GM12878 (cell line): ENCODE measurements around the gene MACF1. TPM values are rescaled to one million over a fixed set of nuclear protein-coding genes. Genes with fewer than 3 reads are reported as not detected.
A peak's percentile ranks its signal among the peaks of the same experiment; 100 is the strongest.

Experiments used
- ATAC-seq: fragments of 200-7000 bp; cut with Tn5 transposase; 3 replicates; pipeline ENCODE4 v1.9.1; 2020; ENCODE audit warnings: mild to moderate bottlenecking, moderate library complexity
- BruUV-seq: library from RNA; stranded (reverse); fragments of 400-500 nt; replicated peaks from 2 replicates; lab custom pipeline; 2021; lab: Mats Ljungman, UMichigan
- CTCF ChIA-PET: fragments of 300-600 bp; sonication (Branson Sonifier 250); formaldehyde crosslinking; extraction: SDS; loops from one replicate; lab custom pipeline; 2021; ENCODE audit warnings: inconsistent platforms; lab: Yijun Ruan, JAX
- POLR2A ChIA-PET: fragments of 350-600 bp; formaldehyde crosslinking; extraction: SDS; loops from one replicate; lab custom pipeline; 2021; ENCODE audit warnings: inconsistent platforms; lab: Charles Lee
- RAD21 ChIA-PET: fragments of 300-600 bp; sonication (Branson Sonifier 250); formaldehyde crosslinking; loops from one replicate; lab custom pipeline; 2023; ENCODE audit warnings: antibody characterized with exemption; ENCODE audit not compliant: unreplicated experiment; lab: Charles Lee
- SMC1A ChIA-PET: fragments of 300-600 bp; sonication (Branson Sonifier 250); formaldehyde crosslinking; loops from one replicate; lab custom pipeline; 2023; ENCODE audit not compliant: unreplicated experiment, uncharacterized antibody; lab: Charles Lee
- DNase-seq: peaks from one replicate; pipeline ENCODE4 v3.0.0-alpha.2; 2011; ENCODE audit warnings: low read depth, low spot score
- FAIRE-seq: peaks from 3 replicates; lab custom pipeline; 2011; peaks lifted over from hg19 to GRCh38; lab: Jason Lieb, UNC
- H2AFZ ChIP-seq: 2 replicates; pipeline ENCODE4 v1.6.0; 2011; ENCODE audit warnings: low read depth, low read length, control low read depth; ENCODE audit not compliant: control insufficient read depth
- H3K27ac ChIP-seq: 2 replicates; pipeline ENCODE4 v1.5.1; 2011; ENCODE audit warnings: control low read depth; ENCODE audit not compliant: control insufficient read depth, insufficient read depth
- H3K27me3 ChIP-seq, 2 experiments: replicated peaks in 1 of 2; 2 replicates each; pipeline versions ENCODE4 v1.6.0 to v1.6.1; 2011; ENCODE audit warnings: low read length in 1 of 2; ENCODE audit not compliant: control insufficient read depth in 2 of 2, insufficient read depth in 2 of 2
- H3K36me3 ChIP-seq, 2 experiments: 2 replicates each; pipeline ENCODE4 v1.5.1; 2011; ENCODE audit warnings: low read length in 1 of 2; ENCODE audit not compliant: control insufficient read depth in 2 of 2, insufficient read depth in 2 of 2
- H3K4me1 ChIP-seq: 2 replicates; pipeline ENCODE4 v1.6.1; 2011; ENCODE audit warnings: mild to moderate bottlenecking, low read length, moderate library complexity, mixed read lengths; ENCODE audit not compliant: control insufficient read depth, insufficient read depth
- H3K4me2 ChIP-seq: 2 replicates; pipeline ENCODE4 v1.6.0; 2011; ENCODE audit warnings: control low read depth; ENCODE audit not compliant: control insufficient read depth, insufficient read depth
- H3K4me3 ChIP-seq: fragments of 200-600 bp; sonication (generic); 2 replicates; pipeline ENCODE4 v1.5.1; 2016
- H3K79me2 ChIP-seq: 2 replicates; pipeline ENCODE4 v1.6.0; 2011; ENCODE audit warnings: low read length; ENCODE audit not compliant: control insufficient read depth, insufficient read depth
- H3K9ac ChIP-seq: 2 replicates; pipeline ENCODE4 v1.8.0; 2011; ENCODE audit warnings: low read length, control low read depth, mixed read lengths; ENCODE audit not compliant: control insufficient read depth, insufficient read depth
- H3K9me3 ChIP-seq: replicated peaks from 3 replicates; pipeline ENCODE4 v1.5.1; 2011; ENCODE audit warnings: mild to moderate bottlenecking, low read length; ENCODE audit not compliant: control insufficient read depth, insufficient read depth
- H4K20me1 ChIP-seq: 2 replicates; pipeline ENCODE4 v1.6.0; 2011; ENCODE audit not compliant: control insufficient read depth, insufficient read depth
- CBFB ChIP-seq: IDR thresholded peaks from 2 replicates; pipeline ENCODE4 v1.6.1; 2016; ENCODE audit warnings: antibody characterized with exemption, low read depth
- E2F8 ChIP-seq: fragments of 450-650 bp; IDR thresholded peaks from 2 replicates; pipeline ENCODE4 v1.6.1; 2018; ENCODE audit warnings: mild to moderate bottlenecking, low read depth, moderate library complexity; ENCODE audit not compliant: partially characterized antibody
- E4F1 ChIP-seq: fragments of 450-650 bp; IDR thresholded peaks from 2 replicates; pipeline ENCODE4 v1.6.1; 2018; ENCODE audit warnings: borderline replicate concordance, mild to moderate bottlenecking; ENCODE audit not compliant: partially characterized antibody
- FOXK2 ChIP-seq: fragments of 450-650 bp; IDR thresholded peaks from 2 replicates; pipeline ENCODE4 v1.6.1; 2017; ENCODE audit warnings: mild to moderate bottlenecking, moderate library complexity
- POLR2AphosphoS5 ChIP-seq: IDR thresholded peaks from 2 replicates; pipeline ENCODE4 v1.6.1; 2011; ENCODE audit warnings: mild to moderate bottlenecking, low read length, inconsistent platforms
- RCOR1 ChIP-seq: conservative IDR thresholded peaks from 2 replicates; pipeline ENCODE4 v1.6.1; 2012; ENCODE audit warnings: low read depth, low read length, improper control_type of control experiment
- SMAD1 ChIP-seq: fragments of 450-650 bp; IDR thresholded peaks from 2 replicates; pipeline ENCODE4 v1.6.1; 2018; ENCODE audit warnings: mild to moderate bottlenecking, low read depth; ENCODE audit not compliant: partially characterized antibody
- STAT1 ChIP-seq: fragments of 450-650 bp; conservative IDR thresholded peaks from 2 replicates; pipeline ENCODE4 v1.6.1; 2014; ENCODE audit warnings: antibody characterized with exemption, mild to moderate bottlenecking
- ZBTB40 ChIP-seq: fragments of 450-650 bp; IDR thresholded peaks from 2 replicates; pipeline ENCODE4 v1.6.1; 2016; ENCODE audit warnings: mild to moderate bottlenecking, moderate library complexity, borderline replicate concordance
- ZNF24 ChIP-seq: fragments of 450-650 bp; IDR thresholded peaks from 2 replicates; pipeline ENCODE4 v1.6.1; 2017; ENCODE audit warnings: antibody characterized with exemption, mild to moderate bottlenecking
- WGBS: methylation state at CpG from one replicate; pipeline ENCODE4 v1.1.6; 2016; ENCODE audit warnings: low lambda C conversion rate; ENCODE audit not compliant: insufficient replicate concordance, insufficient coverage; ENCODE audit errors: missing lambda C conversion rate; 5-methylcytosine and 5-hydroxymethylcytosine counted together
- in situ Hi-C: fragments of 300-500 bp; cut with MboI; formaldehyde crosslinking; loops from 9 replicates; pipeline ENCODE4 v1.14.3; 2018; ENCODE audit warnings: mixed read lengths
- intact Hi-C: fragments of 100-400 bp; cut with micrococcal nuclease; formaldehyde crosslinking; loops from one replicate; pipeline ENCODE4 v1.14.2; 2022; ENCODE audit not compliant: unreplicated experiment
- polyA plus RNA-seq, 11 experiments: library from polyadenylated mRNA; depleted of rRNA in 4 of 11; unstranded in 6 of 11; stranded (reverse) in 5 of 11; fragments of >200 nt; fragmentation: Nextera tagmentation in 4 of 11; fragmentation: Illumina TruSeq in 1 of 11; extraction: Ambion mirVana in 4 of 11; extraction: Trizol in 1 of 11; gene quantifications; 1 replicate in 1 of 11; 2 replicates in 10 of 11; pipeline versions ENCODE4 v1.2.1 to v1.2.3, GENCODE V29; 2011 to 2016; ENCODE audit warnings: inconsistent platforms in 2 of 11, missing spikeins in 2 of 11, low read depth in 1 of 11
- total RNA-seq, 4 experiments: library from RNA; depleted of rRNA in 3 of 4; stranded (reverse); fragments of >200 nt in 3 of 4; fragmentation: Illumina TruSeq in 1 of 4; extraction: Trizol in 1 of 4; gene quantifications; 2 replicates each; pipeline versions ENCODE4 v1.2.1 to v1.2.3, GENCODE V29; 2013 to 2021

The MACF1 gene
- total and polyA plus RNA-seq, 10 of the 15 experiments (the other 5 are each of a cell fraction or from before 2014, with no cell fraction given), result 15.5 to 201 (median 76.9) TPM

- POLR2A ChIA-PET, result interaction anchor here (0.5 to 4.7 kb wide), 20 partner anchors 8 to 1110 kb away, joined by 3 to 53 read pairs (median 4); partner anchors contain the start of gene MACF1
- peak overlapping the region; percentile 61 for H2AFZ ChIP-seq
- no TSS peak for BruUV-seq
- peaks cover 62% of the 10 kb centered on the region for H3K79me2 ChIP-seq
- DNase-seq (peak; percentile 79), ATAC-seq (peak; percentile 87), FAIRE-seq (no peak)
- in situ Hi-C loops (no loop called here), intact Hi-C loops (loop anchor here (2.0 kb wide), 1 partner anchor 22 kb away; no protein-coding TSS in a partner anchor)
- no peaks in the 10 kb centered on the region for H3K27me3 ChIP-seq
- RAD21 ChIA-PET, result interaction anchor here (1.0 to 12.8 kb wide), 20 partner anchors 9 to 140 kb away, joined by 3 to 206 read pairs (median 5); partner anchors contain the start of gene MACF1
- peak overlapping the region; percentile 87 for H3K27ac ChIP-seq
- H3K9ac ChIP-seq, result peak overlapping the region; percentile 68
- peaks cover 19% of the 10 kb centered on the region for H3K4me1 ChIP-seq
- SMC1A ChIA-PET, result interaction anchor here (0.9 to 13.6 kb wide), 22 partner anchors 10 to 117 kb away, joined by 3 to 253 read pairs (median 6); partner anchors contain the start of gene MACF1
- 0 out of 4 replicates have a peak, but pooled peaks cover 0 to 2% of the 10 kb centered on the region in 2 experiments for H3K36me3 ChIP-seq
- WGBS, result 0% methylated on average over 11 of the region's 11 CpGs
- H4K20me1 ChIP-seq, result no peaks in the 10 kb centered on the region
- no peaks in the 10 kb centered on the region for H3K9me3 ChIP-seq
- H3K4me3 ChIP-seq, result peak overlapping the region; percentile 85
- H3K4me2 ChIP-seq, result peak overlapping the region; percentile 98
- CTCF ChIA-PET, result interaction anchor here (0.6 to 9.0 kb wide), 16 partner anchors 9 to 324 kb away, joined by 3 to 190 read pairs (median 6); partner anchors contain the start of gene MACF1
- no peak for TF ChIP-seq ZNF24
- no peak for TF ChIP-seq E4F1
- TF ChIP-seq POLR2AphosphoS5, result peak; percentile 72; the same call in 1 of the 2 replicates
- no peak for TF ChIP-seq E2F8
- TF ChIP-seq ZBTB40, result no peak
- TF ChIP-seq STAT1, result 0 out of 2 replicates have a peak, but pooled peaks have one; percentile 25
- no peak; the same call in 1 of the 2 replicates for TF ChIP-seq CBFB
- no peak for TF ChIP-seq RCOR1
- TF ChIP-seq FOXK2, result no peak
- no peak for TF ChIP-seq SMAD1
Observed at GRCh38 chr1:39214998-39215873, 10.7 kb downstream of the MACF1 start.
